ENCODE measurements around the gene TM4SF4. TPM values are rescaled to one million over a fixed set of nuclear protein-coding genes. Genes with fewer than 3 reads are reported as not detected.

TM4SF4 gene
- total RNA-seq, 1 donor from 2014 or later, result 0.49 TPM

DNA sequence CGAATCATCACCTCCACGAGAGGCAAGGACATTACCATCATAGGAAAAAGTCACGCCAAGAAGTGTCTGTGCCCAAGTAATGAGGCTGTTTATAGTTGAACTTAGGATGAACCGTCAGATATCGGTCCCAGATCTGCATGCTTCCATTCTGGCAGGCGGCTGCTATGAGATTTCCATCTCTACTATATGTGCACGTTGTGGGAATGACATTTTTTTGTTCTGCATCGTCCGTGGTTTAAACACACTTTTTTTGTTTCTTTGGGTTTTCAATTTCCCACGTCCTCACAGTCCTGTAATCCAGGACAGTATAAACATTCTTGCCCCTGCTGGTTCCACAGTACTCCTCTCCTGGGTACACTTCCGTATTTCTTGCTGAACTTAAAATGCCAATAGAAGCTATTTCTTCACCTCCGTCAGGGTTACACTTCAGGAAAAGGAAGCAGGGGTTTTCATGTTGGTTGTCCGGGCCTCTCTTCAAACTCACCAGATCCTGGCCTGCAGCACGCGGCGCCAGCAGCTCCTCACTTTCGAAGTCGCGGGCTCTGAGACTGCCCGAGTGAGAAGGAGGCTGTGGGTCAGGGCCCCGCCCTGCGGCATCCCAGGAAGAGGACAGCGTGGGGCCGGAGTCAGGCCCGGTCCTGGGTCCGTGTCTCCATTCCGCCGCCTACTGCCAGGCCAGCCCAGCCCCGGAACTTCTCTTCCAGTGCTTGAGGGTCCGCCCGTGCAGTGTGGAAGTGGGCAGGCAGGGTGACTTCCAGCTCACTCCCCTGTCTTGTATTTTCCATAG, 9.8 kb upstream of the TM4SF4 start:
- intact Hi-C loops (cut with DNase I), result no loop called here
- Histone ChIP-seq H3K4me1 (no peaks in the 10 kb centered on the region), H3K27me3 (no peaks in the 10 kb centered on the region), H3K4me3 (no peak overlapping the region), H3K27ac (no peak overlapping the region), H3K36me3 (no peaks in the 10 kb centered on the region), H3K9me3 (no peaks in the 10 kb centered on the region)
- TF ChIP-seq, protein P1, sequence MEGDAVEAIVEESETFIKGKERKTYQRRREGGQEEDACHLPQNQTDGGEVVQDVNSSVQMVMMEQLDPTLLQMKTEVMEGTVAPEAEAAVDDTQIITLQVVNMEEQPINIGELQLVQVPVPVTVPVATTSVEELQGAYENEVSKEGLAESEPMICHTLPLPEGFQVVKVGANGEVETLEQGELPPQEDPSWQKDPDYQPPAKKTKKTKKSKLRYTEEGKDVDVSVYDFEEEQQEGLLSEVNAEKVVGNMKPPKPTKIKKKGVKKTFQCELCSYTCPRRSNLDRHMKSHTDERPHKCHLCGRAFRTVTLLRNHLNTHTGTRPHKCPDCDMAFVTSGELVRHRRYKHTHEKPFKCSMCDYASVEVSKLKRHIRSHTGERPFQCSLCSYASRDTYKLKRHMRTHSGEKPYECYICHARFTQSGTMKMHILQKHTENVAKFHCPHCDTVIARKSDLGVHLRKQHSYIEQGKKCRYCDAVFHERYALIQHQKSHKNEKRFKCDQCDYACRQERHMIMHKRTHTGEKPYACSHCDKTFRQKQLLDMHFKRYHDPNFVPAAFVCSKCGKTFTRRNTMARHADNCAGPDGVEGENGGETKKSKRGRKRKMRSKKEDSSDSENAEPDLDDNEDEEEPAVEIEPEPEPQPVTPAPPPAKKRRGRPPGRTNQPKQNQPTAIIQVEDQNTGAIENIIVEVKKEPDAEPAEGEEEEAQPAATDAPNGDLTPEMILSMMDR (IDR thresholded peaks at IDR 0.05), result no peak
- ATAC-seq (peak; percentile 45), DNase-seq (no peak)

DNA sequence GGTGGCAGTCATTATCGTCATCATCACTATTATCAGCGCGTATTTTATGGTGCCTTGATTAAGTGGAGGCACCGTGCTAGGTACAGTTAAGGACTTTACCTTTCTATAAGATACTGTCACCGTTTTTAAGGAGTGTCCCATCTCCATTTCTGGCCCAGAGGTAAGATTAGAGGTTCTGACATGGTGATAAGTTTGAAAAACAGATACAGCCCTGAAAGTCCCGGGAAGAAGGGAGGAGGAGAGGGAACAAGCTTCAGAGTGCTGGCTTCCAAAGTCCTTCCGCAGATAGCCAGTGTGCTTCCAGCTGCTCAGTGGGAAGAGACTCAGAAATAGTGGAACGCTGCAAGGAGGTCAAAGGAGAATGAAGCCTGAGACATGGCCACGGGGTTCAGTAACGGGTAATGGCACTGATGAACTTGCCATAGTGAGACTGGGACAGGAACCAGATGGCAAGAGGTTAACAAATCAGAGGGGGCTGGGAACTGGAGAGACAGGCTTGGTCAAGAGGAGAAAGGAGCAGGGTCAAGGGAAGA, 9.1 kb upstream of the TM4SF4 start:
- Histone ChIP-seq H3K27me3 (no peaks in the 10 kb centered on the region), H3K4me1 (peaks cover 4% of the 10 kb centered on the region), H3K36me3 (no peaks in the 10 kb centered on the region), H3K4me3 (no peak overlapping the region), H3K27ac (no peak overlapping the region), H3K9me3 (no peaks in the 10 kb centered on the region)
- ATAC-seq, result peak; percentile 33
- DNase-seq, result no peak
- intact Hi-C loops (cut with DNase I), result no loop called here
- TF ChIP-seq, protein P1 (IDR thresholded peaks at IDR 0.05), result no peak

DNA sequence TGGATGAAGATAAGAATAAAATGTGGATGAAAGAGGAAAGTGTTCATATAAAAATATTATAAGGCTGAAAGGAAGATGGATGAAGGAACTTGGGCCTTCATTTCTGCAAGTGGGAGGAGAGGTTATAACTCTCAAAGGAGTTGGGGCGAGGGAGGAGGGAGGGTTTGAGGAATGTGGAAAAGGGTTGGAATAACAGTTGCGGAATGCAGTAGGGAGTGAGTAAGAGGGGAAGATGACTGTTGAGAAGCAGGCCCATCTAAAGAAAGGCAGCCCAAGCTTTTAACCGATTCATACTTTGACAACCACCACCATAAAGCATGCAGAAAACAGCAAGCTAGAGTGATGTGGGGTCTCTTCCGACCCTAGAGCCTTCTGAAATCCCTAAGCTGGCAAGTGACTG, 8.3 kb upstream of the TM4SF4 start:
- ATAC-seq, result peak; percentile 76
- TF ChIP-seq, protein P1 (IDR thresholded peaks at IDR 0.05), result no peak
- no peak overlapping the region for H3K27ac ChIP-seq
- H3K9me3 ChIP-seq, result no peaks in the 10 kb centered on the region
- intact Hi-C loops (cut with DNase I), result no loop called here
- no peak for DNase-seq
- H3K27me3 ChIP-seq, result no peaks in the 10 kb centered on the region
- peaks cover 9% of the 10 kb centered on the region for H3K4me1 ChIP-seq
- H3K36me3 ChIP-seq, result no peaks in the 10 kb centered on the region
- no peak overlapping the region for H3K4me3 ChIP-seq

DNA sequence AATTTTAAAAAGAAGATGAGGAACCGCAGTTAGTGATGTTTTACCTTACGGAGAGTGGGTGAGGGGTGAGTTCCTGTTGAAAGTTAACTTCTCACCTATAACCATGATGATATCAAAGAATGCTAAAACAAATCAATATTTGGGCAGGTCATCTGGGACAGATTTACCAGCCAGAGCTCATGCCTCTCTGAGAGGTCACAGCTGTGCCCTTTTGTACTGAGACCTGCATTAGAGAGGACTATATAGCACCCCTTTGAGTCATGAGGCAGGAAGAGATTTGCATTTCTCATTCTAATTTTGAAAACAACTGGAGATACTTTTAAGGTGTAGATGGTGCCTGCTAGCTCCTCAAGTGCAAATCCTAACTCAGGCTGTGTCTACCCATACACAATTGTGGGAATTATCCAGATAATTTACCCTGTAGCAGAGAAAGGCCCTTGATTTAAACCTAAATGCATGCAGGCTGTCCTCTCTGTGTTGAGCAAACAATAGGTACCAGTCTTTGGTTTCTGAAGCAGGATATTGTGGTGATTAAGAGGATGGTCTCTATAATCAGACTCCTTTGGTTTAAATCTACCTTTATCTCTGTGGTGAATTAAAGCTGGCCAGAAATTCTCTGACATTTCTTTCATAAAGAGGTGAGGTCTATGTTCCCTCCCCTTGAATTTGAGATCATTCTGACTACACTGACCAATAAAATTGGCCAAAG, 5.8 kb upstream of the TM4SF4 start:
- TF ChIP-seq, protein P1 (IDR thresholded peaks at IDR 0.05), result no peak
- no peak for ATAC-seq
- Histone ChIP-seq H3K9me3 (no peaks in the 10 kb centered on the region), H3K4me1 (peaks cover 32% of the 10 kb centered on the region), H3K36me3 (no peaks in the 10 kb centered on the region), H3K27ac (no peak overlapping the region), H3K4me3 (no peak overlapping the region), H3K27me3 (no peaks in the 10 kb centered on the region)
- intact Hi-C loops (cut with DNase I), result no loop called here
- no peak for DNase-seq

DNA sequence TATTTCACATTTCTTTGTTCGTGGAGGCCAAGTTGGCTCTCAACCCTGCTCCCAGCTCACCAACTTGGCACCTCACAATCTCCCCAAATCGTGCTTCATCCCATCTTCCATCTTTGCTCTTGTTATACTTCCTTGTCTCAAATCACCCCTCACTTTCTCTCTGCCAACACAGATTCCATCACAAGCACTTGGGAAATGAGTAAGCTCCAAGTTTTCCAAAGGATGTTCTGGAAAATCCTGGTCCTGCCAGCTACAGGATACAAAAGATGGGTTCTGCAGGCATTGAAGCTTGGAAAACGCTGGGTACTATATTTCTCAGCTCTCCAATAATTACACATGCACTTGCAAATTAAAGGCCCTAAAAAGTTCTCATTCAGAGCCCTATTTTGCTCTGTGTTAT, 4.1 kb upstream of the TM4SF4 start:
- Histone ChIP-seq H3K36me3 (no peaks in the 10 kb centered on the region), H3K4me3 (no peak overlapping the region), H3K27ac (no peak overlapping the region), H3K4me1 (peaks cover 45% of the 10 kb centered on the region), H3K9me3 (no peaks in the 10 kb centered on the region), H3K27me3 (no peaks in the 10 kb centered on the region)
- TF ChIP-seq, protein P1 (IDR thresholded peaks at IDR 0.05), result no peak
- intact Hi-C loops (cut with DNase I), result no loop called here
- DNase-seq (no peak), ATAC-seq (no peak)
